DND-41 (cell line): ENCODE results near the gene MRAP.

ENCODE experiments used
- EZH2 ChIP-seq: IDR thresholded peaks from 3 replicates; pipeline ENCODE4 v1.6.1; 2012; ENCODE audit warnings: borderline replicate concordance, low read depth, mild to moderate bottlenecking, moderate library complexity, low read length, inconsistent platforms; ENCODE audit not compliant: severe bottlenecking
- TF ChIP-seq, protein P1 (sequence below): IDR thresholded peaks from 2 replicates; pipeline ENCODE4 v1.5.1; 2012; ENCODE audit warnings: borderline replicate concordance, low read length, moderate library complexity, mild to moderate bottlenecking; ENCODE audit not compliant: poor library complexity, severe bottlenecking; ENCODE audit errors: extremely low read depth

DNA sequence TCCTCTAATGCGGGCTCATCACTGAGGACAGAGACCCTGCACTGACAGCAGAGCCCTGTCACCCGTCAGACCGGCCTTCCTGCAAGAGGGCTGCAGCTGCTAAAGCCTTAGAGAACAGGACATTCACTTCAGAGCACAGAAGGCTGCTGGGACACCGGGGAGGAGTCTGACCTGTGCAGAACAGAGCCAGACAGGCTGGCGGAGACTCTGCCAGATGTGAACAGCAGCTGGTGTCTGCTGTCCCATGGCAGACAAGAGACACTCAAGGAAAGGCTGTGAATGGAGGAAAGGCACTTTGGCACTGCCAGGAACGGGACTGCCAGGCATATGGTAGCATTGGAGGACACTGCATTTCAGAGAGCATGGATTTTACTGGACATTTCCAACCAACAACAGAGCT is 21.4 kb downstream of the MRAP start:
- TF ChIP-seq, protein P1, sequence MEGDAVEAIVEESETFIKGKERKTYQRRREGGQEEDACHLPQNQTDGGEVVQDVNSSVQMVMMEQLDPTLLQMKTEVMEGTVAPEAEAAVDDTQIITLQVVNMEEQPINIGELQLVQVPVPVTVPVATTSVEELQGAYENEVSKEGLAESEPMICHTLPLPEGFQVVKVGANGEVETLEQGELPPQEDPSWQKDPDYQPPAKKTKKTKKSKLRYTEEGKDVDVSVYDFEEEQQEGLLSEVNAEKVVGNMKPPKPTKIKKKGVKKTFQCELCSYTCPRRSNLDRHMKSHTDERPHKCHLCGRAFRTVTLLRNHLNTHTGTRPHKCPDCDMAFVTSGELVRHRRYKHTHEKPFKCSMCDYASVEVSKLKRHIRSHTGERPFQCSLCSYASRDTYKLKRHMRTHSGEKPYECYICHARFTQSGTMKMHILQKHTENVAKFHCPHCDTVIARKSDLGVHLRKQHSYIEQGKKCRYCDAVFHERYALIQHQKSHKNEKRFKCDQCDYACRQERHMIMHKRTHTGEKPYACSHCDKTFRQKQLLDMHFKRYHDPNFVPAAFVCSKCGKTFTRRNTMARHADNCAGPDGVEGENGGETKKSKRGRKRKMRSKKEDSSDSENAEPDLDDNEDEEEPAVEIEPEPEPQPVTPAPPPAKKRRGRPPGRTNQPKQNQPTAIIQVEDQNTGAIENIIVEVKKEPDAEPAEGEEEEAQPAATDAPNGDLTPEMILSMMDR, result no peak
- no peak for TF ChIP-seq EZH2
